OCI-LY7 (cell line): ENCODE measurements around the gene PSMB10. TPM values are rescaled to one million over a fixed set of nuclear protein-coding genes. Genes with fewer than 3 reads are reported as not detected.

Experiments
- BruUV-seq: library from RNA; stranded (reverse); fragments of 400-500 nt; replicated peaks from 2 replicates; lab custom pipeline; 2021; lab: Mats Ljungman, UMichigan
- CTCF ChIA-PET: fragments of 300-600 bp; sonication (Branson Sonifier 250); formaldehyde crosslinking; loops from one replicate; lab custom pipeline; 2022; ENCODE audit warnings: antibody characterized with exemption; ENCODE audit not compliant: unreplicated experiment; lab: Charles Lee
- POLR2A ChIA-PET: fragments of 300-600 bp; sonication (Branson Sonifier 250); formaldehyde crosslinking; loops from one replicate; lab custom pipeline; 2022; ENCODE audit warnings: antibody characterized with exemption; lab: Charles Lee
- DNase-seq: peaks from one replicate; pipeline ENCODE4 v3.0.0-alpha.2; 2015; ENCODE audit warnings: low spot score
- H2AFZ ChIP-seq: fragments of 200-600 bp; sonication (generic), shearing (Covaris generic); 2 replicates; pipeline ENCODE4 v1.6.1; 2014; ENCODE audit warnings: mild to moderate bottlenecking, antibody characterized with exemption, low read length, moderate library complexity
- H3K27ac ChIP-seq: fragments of 200-600 bp; sonication (generic); 2 replicates; pipeline ENCODE4 v1.5.1; 2014; ENCODE audit warnings: mixed run types, low read depth, mild to moderate bottlenecking, moderate library complexity, low read length, inconsistent platforms; ENCODE audit not compliant: poor library complexity, severe bottlenecking
- H3K36me3 ChIP-seq: fragments of 200-600 bp; sonication (generic); 2 replicates; pipeline ENCODE4 v1.6.1; 2014; ENCODE audit warnings: mild to moderate bottlenecking, antibody characterized with exemption, low read length, moderate library complexity, mixed read lengths; ENCODE audit not compliant: insufficient read depth
- H3K4me1 ChIP-seq: fragments of 200-600 bp; sonication (generic); 2 replicates; pipeline ENCODE4 v1.5.1; 2014; ENCODE audit warnings: mild to moderate bottlenecking, low read length; ENCODE audit not compliant: insufficient read depth, poor library complexity, severe bottlenecking
- H3K4me2 ChIP-seq: fragments of 200-600 bp; sonication (generic); 2 replicates; pipeline ENCODE4 v1.6.1; 2014; ENCODE audit warnings: mild to moderate bottlenecking, low read length
- H3K4me3 ChIP-seq: fragments of 200-600 bp; sonication (generic); 2 replicates; pipeline ENCODE4 v1.5.1; 2014; ENCODE audit warnings: mild to moderate bottlenecking, low read depth, low read length; ENCODE audit not compliant: poor library complexity, severe bottlenecking
- H3K79me2 ChIP-seq: fragments of 200-600 bp; sonication (generic); 2 replicates; pipeline ENCODE4 v1.6.1; 2016; ENCODE audit warnings: low read depth, mild to moderate bottlenecking, low read length, moderate library complexity, mixed read lengths; ENCODE audit not compliant: insufficient read depth
- H3K9me2 ChIP-seq: fragments of 200-600 bp; sonication (generic); 2 replicates; pipeline ENCODE4 v1.6.1; 2016; ENCODE audit warnings: mild to moderate bottlenecking, low read length, mixed read lengths; ENCODE audit not compliant: insufficient read depth
- H3K9me3 ChIP-seq: fragments of 200-600 bp; sonication (generic); 2 replicates; pipeline ENCODE4 v1.6.1; 2014; ENCODE audit warnings: mild to moderate bottlenecking, mixed run types, low read length, mixed read lengths
- H4K20me1 ChIP-seq: fragments of 200-600 bp; sonication (generic); 2 replicates; pipeline ENCODE4 v1.6.1; 2014; ENCODE audit warnings: mild to moderate bottlenecking, antibody characterized with exemption, low read length, moderate library complexity, mixed read lengths; ENCODE audit not compliant: insufficient read depth
- EZH2phosphoT487 ChIP-seq: fragments of 200-600 bp; sonication (generic); IDR thresholded peaks from 2 replicates; pipeline ENCODE4 v1.6.1; 2018; ENCODE audit warnings: low read depth, borderline replicate concordance, mild to moderate bottlenecking, mixed run types, antibody characterized with exemption, low read length, moderate library complexity, mixed read lengths
- intact Hi-C: fragments of 100-400 bp; cut with micrococcal nuclease; formaldehyde crosslinking; loops from one replicate; pipeline ENCODE4 v1.10.0; 2022; ENCODE audit not compliant: unreplicated experiment
- total RNA-seq, 2 experiments: library from RNA; depleted of rRNA in 1 of 2; stranded (reverse); fragments of >200 nt in 1 of 2; shearing (Covaris generic) in 1 of 2; gene quantifications; 2 replicates each; pipeline ENCODE4 v1.2.3, GENCODE V29; 2014 to 2022
- TF ChIP-seq, protein P1 (sequence below): fragments of 200-600 bp; sonication (generic); conservative IDR thresholded peaks from 2 replicates; pipeline ENCODE4 v1.5.1; 2014; ENCODE audit warnings: mild to moderate bottlenecking, antibody characterized with exemption, low read length, moderate library complexity, mixed read lengths

Gene PSMB10
- total RNA-seq, 2 experiments from 2014 or later: 89.9 to 179 TPM

- Histone ChIP-seq H3K9me3 (no peaks in the 10 kb centered on the region), H3K4me2 (no peak overlapping the region), H3K9me2 (no peaks in the 10 kb centered on the region), H3K79me2 (peaks cover 3% of the 10 kb centered on the region; the same call in 1 of the 2 replicates), H3K4me1 (peaks cover 20% of the 10 kb centered on the region), H3K4me3 (no peak overlapping the region), H3K36me3 (peaks cover 56% of the 10 kb centered on the region), H3K27ac (no peak overlapping the region), H2AFZ (no peak overlapping the region), H4K20me1 (peaks cover 4% of the 10 kb centered on the region; the same call in 1 of the 2 replicates)
- BruUV-seq: no TSS peak
- POLR2A ChIA-PET: no interaction called here
- no peak for DNase-seq
- TF ChIP-seq, protein P1, sequence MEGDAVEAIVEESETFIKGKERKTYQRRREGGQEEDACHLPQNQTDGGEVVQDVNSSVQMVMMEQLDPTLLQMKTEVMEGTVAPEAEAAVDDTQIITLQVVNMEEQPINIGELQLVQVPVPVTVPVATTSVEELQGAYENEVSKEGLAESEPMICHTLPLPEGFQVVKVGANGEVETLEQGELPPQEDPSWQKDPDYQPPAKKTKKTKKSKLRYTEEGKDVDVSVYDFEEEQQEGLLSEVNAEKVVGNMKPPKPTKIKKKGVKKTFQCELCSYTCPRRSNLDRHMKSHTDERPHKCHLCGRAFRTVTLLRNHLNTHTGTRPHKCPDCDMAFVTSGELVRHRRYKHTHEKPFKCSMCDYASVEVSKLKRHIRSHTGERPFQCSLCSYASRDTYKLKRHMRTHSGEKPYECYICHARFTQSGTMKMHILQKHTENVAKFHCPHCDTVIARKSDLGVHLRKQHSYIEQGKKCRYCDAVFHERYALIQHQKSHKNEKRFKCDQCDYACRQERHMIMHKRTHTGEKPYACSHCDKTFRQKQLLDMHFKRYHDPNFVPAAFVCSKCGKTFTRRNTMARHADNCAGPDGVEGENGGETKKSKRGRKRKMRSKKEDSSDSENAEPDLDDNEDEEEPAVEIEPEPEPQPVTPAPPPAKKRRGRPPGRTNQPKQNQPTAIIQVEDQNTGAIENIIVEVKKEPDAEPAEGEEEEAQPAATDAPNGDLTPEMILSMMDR: no peak
- TF ChIP-seq EZH2phosphoT487: no peak
- intact Hi-C loops: no loop called here
- CTCF ChIA-PET: no interaction called here
Measured at GRCh38 chr16:67930191-67930590, 6.5 kb downstream of the PSMB10 start.

- Histone ChIP-seq H3K9me3 (no peaks in the 10 kb centered on the region), H3K79me2 (no peaks in the 10 kb centered on the region), H3K27ac (no peak overlapping the region), H3K9me2 (no peaks in the 10 kb centered on the region), H3K4me2 (no peak overlapping the region), H3K36me3 (peaks cover 42% of the 10 kb centered on the region), H4K20me1 (peaks cover 4% of the 10 kb centered on the region; the same call in 1 of the 2 replicates), H2AFZ (no peak overlapping the region), H3K4me1 (peaks cover 10% of the 10 kb centered on the region), H3K4me3 (no peak overlapping the region)
- peak; percentile 80 for DNase-seq
- ChIA-PET CTCF (interaction anchor here (0.5 to 0.9 kb wide), 2 partner anchors 45 to 209 kb away, joined by 3 read pairs; partner anchors contain the start of gene GFOD2), POLR2A (no interaction called here)
- TF ChIP-seq, protein P1: peak; percentile 90
- no peak for TF ChIP-seq EZH2phosphoT487
- BruUV-seq: TSS peak; percentile 26
- intact Hi-C loops: loop anchor here (1.0 to 2.0 kb wide), 5 partner anchors 45 to 407 kb away; partner anchors contain the start of gene THAP11
Measured at GRCh38 chr16:67928561-67929364, 7.9 kb downstream of the PSMB10 start.
